IPS DF 4.7 (cell line): ENCODE results near the gene LCE5A.
"Not testable (repeated sequence)": the region's sequence is repeated elsewhere in the genome, so short reads cannot be mapped to it uniquely, and the experiment has no call there.

ENCODE experiments used
- DNase-seq: peaks from one replicate; pipeline ENCODE4 v3.0.0-alpha.2; 2013; ENCODE audit warnings: low spot score; ENCODE audit errors: extremely low read depth

LCE5A gene

DNA sequence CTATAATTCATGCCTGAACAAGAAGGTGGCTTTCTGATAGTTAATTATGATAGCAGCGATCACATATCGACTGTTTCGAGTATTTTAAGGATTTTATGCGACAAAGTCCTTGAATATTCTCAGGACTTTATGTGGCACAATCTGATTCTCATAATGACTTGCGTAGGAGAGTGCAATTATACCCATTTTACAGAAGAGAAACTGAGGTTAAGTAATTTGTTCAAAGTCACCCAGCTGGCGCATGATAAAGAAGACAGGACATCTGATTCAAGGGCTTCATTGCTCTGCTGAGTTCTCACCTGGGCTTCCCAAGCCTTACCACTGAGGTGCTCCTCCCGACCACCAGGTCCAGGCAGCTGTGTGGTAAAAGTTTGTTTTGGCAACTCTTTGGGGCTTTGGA is 5.5 kb downstream of the LCE5A start:
- no peak for DNase-seq

DNA sequence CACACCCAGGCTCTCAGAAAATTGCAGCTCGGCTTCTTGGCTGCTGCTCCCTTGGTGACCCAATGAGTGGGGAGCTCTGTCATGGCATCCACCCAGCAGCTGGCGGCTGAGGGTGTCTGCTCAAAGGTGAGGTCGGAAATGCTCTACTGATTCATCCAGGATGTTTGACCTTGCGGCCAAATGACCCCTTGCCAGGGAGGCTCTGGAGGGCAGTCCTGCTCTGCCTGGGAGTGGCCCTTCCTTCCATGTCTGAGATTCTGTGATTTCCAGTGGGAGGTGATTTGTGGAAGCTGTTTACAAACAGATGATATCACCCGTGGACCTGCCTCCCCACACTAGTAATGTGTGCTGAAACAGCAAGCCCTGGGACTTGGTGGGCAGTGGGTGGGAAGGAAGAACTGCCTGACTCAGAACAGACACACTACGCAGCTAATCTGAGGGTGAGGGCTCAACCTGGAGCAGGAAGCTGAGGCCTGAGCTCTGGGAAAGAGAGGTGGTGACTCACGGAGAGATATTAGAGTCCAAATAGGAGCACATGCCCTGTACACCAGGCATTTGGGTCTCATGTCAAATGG is 6.7 kb downstream of the LCE5A start:
- no peak for DNase-seq

DNA sequence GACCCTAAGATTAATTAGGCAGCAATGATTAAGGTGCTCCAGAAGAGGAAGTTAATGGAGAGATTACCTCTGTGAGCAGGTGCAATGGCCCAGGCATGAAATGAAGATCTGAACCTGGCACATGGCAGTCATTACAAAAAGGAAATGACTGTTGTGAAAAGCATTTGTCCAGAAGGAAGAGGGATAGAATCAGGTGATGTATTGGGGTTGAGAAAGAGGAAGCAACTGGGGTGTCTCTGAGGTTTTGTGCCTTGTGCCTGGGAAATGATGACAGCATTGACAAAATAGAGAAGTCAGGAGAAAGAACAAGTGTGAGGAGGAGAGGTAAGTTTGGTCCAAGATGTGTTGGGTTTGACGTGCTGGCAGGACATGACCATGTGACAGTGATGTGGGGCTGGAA is 9.2 kb downstream of the LCE5A start:
- no peak for DNase-seq

DNA sequence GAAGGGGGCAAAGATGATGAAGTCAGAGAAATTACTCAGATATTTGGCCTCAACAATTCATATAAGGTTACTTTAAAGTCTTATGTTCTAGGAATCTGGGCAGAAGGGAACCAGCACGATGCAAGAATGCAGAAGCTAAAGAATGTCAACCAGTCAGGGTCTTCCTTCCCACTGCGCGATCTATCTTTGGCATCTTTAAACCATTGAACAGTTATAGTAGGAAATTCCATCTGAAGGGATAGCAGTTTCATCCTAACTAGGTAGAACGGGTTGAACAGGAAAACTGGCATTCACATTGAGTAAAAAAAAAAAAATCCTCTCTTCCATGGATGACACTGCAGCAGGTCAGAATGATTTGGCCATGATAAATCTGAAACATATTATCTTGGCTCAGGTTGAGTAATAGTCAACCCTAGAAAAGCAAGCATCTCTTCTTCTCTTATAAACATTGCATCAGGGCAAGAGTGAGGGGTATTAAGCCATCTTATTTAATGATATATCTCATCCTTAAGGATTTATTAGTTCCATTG is 10.0 kb downstream of the LCE5A start:
- DNase-seq, result no peak

GRCh38 chr1:152525080-152525641 is 14.6 kb downstream of the LCE5A start:
- no peak for DNase-seq

DNA sequence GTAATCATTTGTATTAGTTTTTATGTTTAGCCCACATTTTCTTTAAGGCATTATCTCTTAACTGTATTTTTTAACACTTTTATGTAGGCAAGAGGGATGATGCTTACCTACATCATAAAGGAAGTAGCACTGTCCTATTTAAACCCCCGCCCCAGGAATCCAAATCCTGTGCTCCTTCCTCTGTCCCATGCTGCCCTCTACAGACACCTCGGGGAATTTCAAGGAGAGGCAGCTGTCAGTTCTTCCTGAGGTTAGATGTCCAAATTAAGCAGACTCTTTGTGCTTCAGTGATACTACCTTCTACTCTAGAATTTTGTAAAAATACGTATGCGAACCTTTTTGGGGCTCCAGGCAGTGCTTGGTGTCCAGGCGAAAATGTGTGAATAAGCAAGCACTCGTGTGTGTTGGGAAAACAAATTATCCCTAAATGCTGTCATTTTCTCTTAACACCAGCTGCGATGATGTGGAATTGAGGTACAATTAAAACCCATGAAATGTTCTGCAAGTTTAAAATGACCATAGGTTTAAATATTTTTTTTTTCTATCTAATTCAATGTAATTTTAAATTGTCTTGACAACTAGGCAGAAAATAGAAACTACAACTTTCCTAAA is 22.8 kb downstream of the LCE5A start:
- no peak for DNase-seq

DNA sequence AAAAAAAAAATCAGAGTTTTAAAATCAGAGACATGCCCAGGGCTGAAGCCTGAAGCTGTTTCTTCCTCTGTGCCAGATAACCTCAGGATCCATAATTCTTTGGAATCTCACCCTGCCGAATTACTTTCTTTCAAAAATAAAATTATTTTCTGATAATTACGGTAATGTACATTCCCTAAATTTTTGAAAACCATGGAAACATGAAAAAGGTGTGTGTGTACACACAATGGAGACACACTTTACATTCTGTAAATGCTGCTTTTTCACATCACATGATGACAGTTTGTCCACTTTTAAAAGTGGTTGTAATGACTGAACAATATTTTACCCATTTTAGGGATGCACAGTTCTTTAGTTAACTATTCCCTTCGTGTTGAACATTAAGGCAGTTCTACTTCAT is 25.2 kb downstream of the LCE5A start:
- no peak for DNase-seq

DNA sequence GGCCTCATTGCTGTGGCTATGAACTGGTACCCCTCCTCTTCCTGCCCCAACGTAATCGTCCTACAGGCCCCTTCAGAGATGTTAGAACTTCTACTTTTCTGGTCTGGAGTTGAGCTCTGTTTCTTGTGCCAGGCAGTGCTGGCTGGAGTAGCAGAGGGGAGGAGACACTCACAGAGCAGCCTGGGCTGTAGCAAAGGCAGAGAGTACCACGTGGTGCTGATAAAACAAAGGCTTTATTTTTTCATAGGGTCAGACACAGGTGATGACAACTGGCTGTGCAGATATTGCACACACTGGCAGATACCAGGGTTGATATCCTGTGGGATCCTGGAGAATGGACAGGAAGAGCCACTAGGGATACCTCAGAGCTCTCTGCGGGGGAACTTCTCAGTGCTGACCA is 26.9 kb downstream of the LCE5A start:
- no peak for DNase-seq

DNA sequence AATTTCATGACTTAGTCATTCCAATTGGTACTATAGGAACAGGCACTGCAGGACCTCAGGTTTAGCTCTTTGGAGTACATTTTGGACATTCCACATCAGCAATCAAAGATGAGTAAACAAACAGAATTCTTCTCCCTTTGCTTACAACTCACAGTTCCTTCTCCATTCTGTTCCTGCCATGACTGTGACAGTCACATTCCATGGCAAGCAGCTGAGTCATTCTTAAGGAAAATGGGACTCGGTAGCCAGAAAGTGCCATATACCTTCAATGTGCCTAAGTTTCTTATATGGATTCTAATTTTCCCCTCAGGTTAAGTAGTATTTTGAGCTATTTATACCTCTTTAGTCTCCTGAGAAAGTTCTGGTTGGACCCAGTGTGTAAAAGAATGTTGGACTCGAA is 29.3 kb downstream of the LCE5A start:
- DNase-seq, result no peak

GRCh38 chr1:152543820-152544219 is 33.2 kb downstream of the LCE5A start:
- no peak for DNase-seq

GRCh38 chr1:152546704-152547103 is 36.1 kb downstream of the LCE5A start:
- no peak for DNase-seq

DNA sequence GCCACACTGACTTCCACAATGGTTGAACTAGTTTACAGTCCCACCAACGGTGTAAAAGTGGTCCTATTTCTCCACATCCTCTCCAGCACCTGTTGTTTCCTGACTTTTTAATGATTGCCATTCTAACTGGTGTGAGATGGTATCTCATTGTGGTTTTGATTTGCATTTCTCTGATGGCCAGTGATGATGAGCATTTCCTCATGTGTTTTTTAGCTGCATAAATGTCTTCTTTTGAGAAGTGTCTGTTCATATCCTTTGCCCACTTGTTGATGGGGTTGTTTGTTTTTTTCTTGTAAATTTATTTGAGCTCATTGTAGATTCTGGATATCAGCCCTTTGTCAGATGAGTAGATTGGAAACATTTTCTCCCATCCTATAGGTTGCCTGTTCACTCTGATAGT is 37.8 kb downstream of the LCE5A start:
- not testable (repeated sequence) for DNase-seq
